Endothelial cell of umbilical vein (primary cell): ENCODE data around the gene RBSN.

Experiments used
- CTCF ChIP-seq, 2 donors: IDR thresholded peaks; 1 replicate in 1 of 2; 2 replicates in 1 of 2; pipeline ENCODE4 v1.5.1; 2011; ENCODE audit warnings: low read length in 2 of 2, mild to moderate bottlenecking in 2 of 2, moderate library complexity in 2 of 2, control low read depth in 1 of 2, inconsistent platforms in 1 of 2, low read depth in 1 of 2; ENCODE audit not compliant: insufficient read depth in 1 of 2; ENCODE audit errors: extremely low read depth in 1 of 2
- POLR2A ChIP-seq: IDR thresholded peaks from 2 replicates; pipeline ENCODE4 v1.6.1; 2012; ENCODE audit warnings: low read depth, mild to moderate bottlenecking, control low read depth, low read length
- POLR2AphosphoS5 ChIP-seq: IDR thresholded peaks from 2 replicates; pipeline ENCODE4 v1.6.1; 2012; ENCODE audit warnings: low read depth, mild to moderate bottlenecking, control low read depth, low read length, moderate library complexity; ENCODE audit not compliant: insufficient read depth
- TF ChIP-seq, protein P1 (sequence below): IDR thresholded peaks from 2 replicates; pipeline ENCODE4 v1.6.1; 2011; ENCODE audit not compliant: insufficient read depth, insufficient read length

DNA sequence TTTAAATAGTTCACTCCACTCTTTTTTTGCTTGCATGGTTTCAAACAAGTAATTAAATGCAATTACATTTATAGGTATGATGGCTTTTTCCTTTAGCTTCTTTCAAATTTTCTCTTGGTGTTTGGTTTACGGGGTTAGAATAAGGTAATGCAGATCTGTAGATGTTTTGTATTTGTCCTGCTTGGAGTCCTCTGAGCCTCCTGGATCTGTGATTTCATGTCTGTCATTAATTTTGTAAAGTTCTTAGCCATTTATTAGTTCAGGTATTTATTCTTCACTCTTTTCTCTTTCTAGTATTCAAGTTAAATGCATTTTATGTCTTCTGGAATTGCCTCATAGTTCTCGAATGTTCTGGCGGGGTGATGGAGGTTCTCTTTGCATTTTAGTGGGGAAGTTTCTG, 32.5 kb downstream of the RBSN start:
- TF ChIP-seq CTCF (IDR thresholded peaks at IDR 0.05; ENCODE audit: extremely low read depth in 1 of 2, insufficient read depth in 1 of 2, low read depth in 1 of 2, low read length in 2 of 2) (no peak), POLR2AphosphoS5 (no peak), POLR2A (no peak)
- TF ChIP-seq, protein P1, sequence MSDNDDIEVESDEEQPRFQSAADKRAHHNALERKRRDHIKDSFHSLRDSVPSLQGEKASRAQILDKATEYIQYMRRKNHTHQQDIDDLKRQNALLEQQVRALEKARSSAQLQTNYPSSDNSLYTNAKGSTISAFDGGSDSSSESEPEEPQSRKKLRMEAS, result no peak
